ENCODE results near the gene BANK1. TPM values are rescaled to one million over a fixed set of nuclear protein-coding genes. Genes with fewer than 3 reads are reported as not detected.

Gene BANK1
- total RNA-seq, 1 experiment from 2014 or later, result 3.3 TPM

GRCh38 chr4:101954975-101955678 is 164.6 kb downstream of the BANK1 start:
- TF ChIP-seq SIN3A (IDR thresholded peaks at IDR 0.05; ENCODE audit: borderline replicate concordance, insufficient read depth, low read depth, low read length) (no peak), POLR2AphosphoS5 (IDR thresholded peaks at IDR 0.05; ENCODE audit: low read depth, low read length) (no peak), CTCF (IDR thresholded peaks at IDR 0.05) (no peak), TCF7L2 (IDR thresholded peaks at IDR 0.05; ENCODE audit: low read depth, low read length) (no peak)
- TF ChIP-seq, protein P1, sequence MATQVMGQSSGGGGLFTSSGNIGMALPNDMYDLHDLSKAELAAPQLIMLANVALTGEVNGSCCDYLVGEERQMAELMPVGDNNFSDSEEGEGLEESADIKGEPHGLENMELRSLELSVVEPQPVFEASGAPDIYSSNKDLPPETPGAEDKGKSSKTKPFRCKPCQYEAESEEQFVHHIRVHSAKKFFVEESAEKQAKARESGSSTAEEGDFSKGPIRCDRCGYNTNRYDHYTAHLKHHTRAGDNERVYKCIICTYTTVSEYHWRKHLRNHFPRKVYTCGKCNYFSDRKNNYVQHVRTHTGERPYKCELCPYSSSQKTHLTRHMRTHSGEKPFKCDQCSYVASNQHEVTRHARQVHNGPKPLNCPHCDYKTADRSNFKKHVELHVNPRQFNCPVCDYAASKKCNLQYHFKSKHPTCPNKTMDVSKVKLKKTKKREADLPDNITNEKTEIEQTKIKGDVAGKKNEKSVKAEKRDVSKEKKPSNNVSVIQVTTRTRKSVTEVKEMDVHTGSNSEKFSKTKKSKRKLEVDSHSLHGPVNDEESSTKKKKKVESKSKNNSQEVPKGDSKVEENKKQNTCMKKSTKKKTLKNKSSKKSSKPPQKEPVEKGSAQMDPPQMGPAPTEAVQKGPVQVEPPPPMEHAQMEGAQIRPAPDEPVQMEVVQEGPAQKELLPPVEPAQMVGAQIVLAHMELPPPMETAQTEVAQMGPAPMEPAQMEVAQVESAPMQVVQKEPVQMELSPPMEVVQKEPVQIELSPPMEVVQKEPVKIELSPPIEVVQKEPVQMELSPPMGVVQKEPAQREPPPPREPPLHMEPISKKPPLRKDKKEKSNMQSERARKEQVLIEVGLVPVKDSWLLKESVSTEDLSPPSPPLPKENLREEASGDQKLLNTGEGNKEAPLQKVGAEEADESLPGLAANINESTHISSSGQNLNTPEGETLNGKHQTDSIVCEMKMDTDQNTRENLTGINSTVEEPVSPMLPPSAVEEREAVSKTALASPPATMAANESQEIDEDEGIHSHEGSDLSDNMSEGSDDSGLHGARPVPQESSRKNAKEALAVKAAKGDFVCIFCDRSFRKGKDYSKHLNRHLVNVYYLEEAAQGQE (IDR thresholded peaks at IDR 0.05; ENCODE audit: insufficient read depth in 1 of 2, low read depth in 2 of 2, low read length in 1 of 2), result no peak
- intact Hi-C loops (cut with micrococcal nuclease; ENCODE audit: unreplicated experiment), result no loop called here
- ChIA-PET POLR2A (no interaction called here), CTCF (no interaction called here)
- H3K27ac ChIP-seq (ENCODE audit: low read length), result no peak overlapping the region; the same call in 1 of the 2 replicates
- no peaks in the 10 kb centered on the region for H3K9me3 ChIP-seq (ENCODE audit: control insufficient read depth, insufficient read depth, low read depth, low read length)
- ATAC-seq, result no peak
- DNase-seq (ENCODE audit: low read depth, low spot score), result no peak
- H3K27me3 ChIP-seq (ENCODE audit: control insufficient read depth, insufficient read depth, low read length), result no peaks in the 10 kb centered on the region
- in situ Hi-C loops (cut with HindIII; ENCODE audit: low pct_unique_long_range_greater_than_20kb, low sequenced_read_pairs), result no loop called here
- H3K4me1 ChIP-seq (ENCODE audit: control insufficient read depth, insufficient read depth, low read length), result no peaks in the 10 kb centered on the region
- H3K4me3 ChIP-seq (ENCODE audit: low read depth in 2 of 2, low read length in 2 of 2), result no peak overlapping the region
- no peaks in the 10 kb centered on the region for H3K36me3 ChIP-seq (ENCODE audit: control insufficient read depth, insufficient read depth, low read length)
- no TSS peak for BruUV-seq (replicated peaks)

- ChIA-PET CTCF (no interaction called here), POLR2A (no interaction called here)
- no TSS peak for BruUV-seq (replicated peaks)
- H3K4me1 ChIP-seq (ENCODE audit: control insufficient read depth, insufficient read depth, low read length), result no peaks in the 10 kb centered on the region
- in situ Hi-C loops (cut with HindIII; ENCODE audit: low pct_unique_long_range_greater_than_20kb, low sequenced_read_pairs), result no loop called here
- DNase-seq (ENCODE audit: low read depth, low spot score), result no peak
- H3K36me3 ChIP-seq (ENCODE audit: control insufficient read depth, insufficient read depth, low read length), result no peaks in the 10 kb centered on the region
- no peak overlapping the region for H3K27ac ChIP-seq (ENCODE audit: low read length)
- H3K4me3 ChIP-seq (ENCODE audit: low read depth in 2 of 2, low read length in 2 of 2), result no peak overlapping the region
- TF ChIP-seq TCF7L2 (IDR thresholded peaks at IDR 0.05; ENCODE audit: low read depth, low read length) (no peak), POLR2AphosphoS5 (IDR thresholded peaks at IDR 0.05; ENCODE audit: low read depth, low read length) (no peak)
- H3K27me3 ChIP-seq (ENCODE audit: control insufficient read depth, insufficient read depth, low read length), result no peaks in the 10 kb centered on the region
- no peaks in the 10 kb centered on the region for H3K9me3 ChIP-seq (ENCODE audit: control insufficient read depth, insufficient read depth, low read depth, low read length)
- intact Hi-C loops (cut with micrococcal nuclease; ENCODE audit: unreplicated experiment), result no loop called here
- no peak for ATAC-seq
Measured at GRCh38 chr4:101956068-101956825, 165.7 kb downstream of the BANK1 start.

DNA sequence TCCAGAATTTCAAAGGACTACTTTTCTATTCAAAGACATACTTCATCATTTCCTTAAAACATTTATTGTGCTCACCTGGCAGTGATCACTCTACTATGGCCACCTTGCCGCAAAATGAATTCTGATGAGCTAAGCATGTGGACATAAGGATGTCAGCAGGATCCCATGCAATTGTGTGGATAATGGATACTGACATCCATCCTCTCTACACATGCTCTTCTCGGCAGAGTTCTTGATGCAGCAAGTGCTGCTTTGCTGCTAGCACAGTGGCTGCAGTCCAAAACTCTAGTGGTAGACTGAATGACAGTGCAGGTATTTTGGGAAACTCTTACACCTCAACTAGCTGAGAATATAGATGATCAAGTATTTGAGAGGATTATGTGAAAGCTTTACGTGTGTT is 168.0 kb downstream of the BANK1 start:
- TF ChIP-seq TCF7L2 (IDR thresholded peaks at IDR 0.05; ENCODE audit: low read depth, low read length) (no peak), SIN3A (IDR thresholded peaks at IDR 0.05; ENCODE audit: borderline replicate concordance, insufficient read depth, low read depth, low read length) (no peak), POLR2AphosphoS5 (IDR thresholded peaks at IDR 0.05; ENCODE audit: low read depth, low read length) (no peak), CTCF (IDR thresholded peaks at IDR 0.05) (no peak)
- TF ChIP-seq, protein P1 (IDR thresholded peaks at IDR 0.05; ENCODE audit: insufficient read depth in 1 of 2, low read depth in 2 of 2, low read length in 1 of 2), result no peak
- H3K36me3 ChIP-seq (ENCODE audit: control insufficient read depth, insufficient read depth, low read length), result no peaks in the 10 kb centered on the region
- BruUV-seq (replicated peaks), result no TSS peak
- CTCF ChIA-PET, result no interaction called here
- in situ Hi-C loops (cut with HindIII; ENCODE audit: low pct_unique_long_range_greater_than_20kb, low sequenced_read_pairs), result no loop called here
- POLR2A ChIA-PET, result interaction anchor here (0.6 kb wide), 1 partner anchor 42 kb away, joined by 4 read pairs; no protein-coding TSS in a partner anchor
- no peaks in the 10 kb centered on the region for H3K9me3 ChIP-seq (ENCODE audit: control insufficient read depth, insufficient read depth, low read depth, low read length)
- H3K27ac ChIP-seq (ENCODE audit: low read length), result no peak overlapping the region
- no peaks in the 10 kb centered on the region for H3K27me3 ChIP-seq (ENCODE audit: control insufficient read depth, insufficient read depth, low read length)
- ATAC-seq (no peak), DNase-seq (ENCODE audit: low read depth, low spot score) (no peak)
- no peaks in the 10 kb centered on the region for H3K4me1 ChIP-seq (ENCODE audit: control insufficient read depth, insufficient read depth, low read length)
- intact Hi-C loops (cut with micrococcal nuclease; ENCODE audit: unreplicated experiment), result no loop called here
- H3K4me3 ChIP-seq (ENCODE audit: low read depth in 2 of 2, low read length in 2 of 2), result no peak overlapping the region

All from Panc1 (cell line).